WI38 (cell line): ENCODE measurements around the gene USP34.

Experiments
- H3K4me3 ChIP-seq: 2 replicates; pipeline ENCODE4 v1.5.1; 2011; ENCODE audit warnings: low read depth, mild to moderate bottlenecking, control low read depth, low read length
- CTCF ChIP-seq: IDR thresholded peaks from 2 replicates; pipeline ENCODE4 v1.5.1; 2012; ENCODE audit warnings: low read depth, mild to moderate bottlenecking, control low read depth, low read length

USP34 gene

DNA sequence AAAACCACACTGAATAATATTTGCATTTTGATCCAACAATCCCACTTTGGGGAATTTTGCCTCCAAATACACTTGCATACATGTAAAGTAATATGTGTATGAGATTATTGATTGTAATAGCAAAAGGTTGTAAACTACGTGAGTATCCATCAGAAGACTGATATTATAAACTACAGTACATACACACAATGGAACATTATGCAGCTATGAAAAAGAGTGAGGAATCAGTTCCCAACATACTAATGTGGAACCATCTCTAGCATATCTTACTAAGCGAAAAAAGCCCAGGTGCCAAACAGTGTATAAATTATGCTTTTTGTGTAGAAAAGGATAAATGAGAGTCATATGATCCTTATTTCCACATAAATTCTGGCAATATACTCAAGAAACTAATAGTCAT is 324.9 kb downstream of the USP34 start:
- no peak overlapping the region for H3K4me3 ChIP-seq
- TF ChIP-seq CTCF, result no peak

GRCh38 chr2:61144697-61145268 is 326.1 kb downstream of the USP34 start:
- no peak for TF ChIP-seq CTCF
- H3K4me3 ChIP-seq, result peak overlapping the region; percentile 85

DNA sequence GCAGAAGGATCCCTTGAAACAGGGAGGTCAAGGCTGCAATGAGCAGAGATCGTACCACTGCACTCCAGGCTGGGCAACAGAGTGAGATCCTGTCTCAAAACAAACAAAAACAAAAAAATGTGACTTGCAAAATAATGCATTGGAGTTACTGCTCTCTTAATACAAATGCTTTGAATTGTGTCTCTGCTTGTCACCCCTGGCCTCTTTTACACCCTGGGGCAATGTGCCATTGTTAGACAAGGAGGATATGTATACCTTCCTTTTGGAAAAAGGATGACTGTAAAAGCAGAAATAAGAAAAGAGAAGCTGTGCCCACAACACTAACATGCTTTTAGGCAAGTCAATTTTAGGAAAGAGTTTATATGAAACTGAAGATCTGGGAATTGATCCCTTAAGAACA is 329.7 kb downstream of the USP34 start:
- no peak overlapping the region for H3K4me3 ChIP-seq
- no peak for TF ChIP-seq CTCF

DNA sequence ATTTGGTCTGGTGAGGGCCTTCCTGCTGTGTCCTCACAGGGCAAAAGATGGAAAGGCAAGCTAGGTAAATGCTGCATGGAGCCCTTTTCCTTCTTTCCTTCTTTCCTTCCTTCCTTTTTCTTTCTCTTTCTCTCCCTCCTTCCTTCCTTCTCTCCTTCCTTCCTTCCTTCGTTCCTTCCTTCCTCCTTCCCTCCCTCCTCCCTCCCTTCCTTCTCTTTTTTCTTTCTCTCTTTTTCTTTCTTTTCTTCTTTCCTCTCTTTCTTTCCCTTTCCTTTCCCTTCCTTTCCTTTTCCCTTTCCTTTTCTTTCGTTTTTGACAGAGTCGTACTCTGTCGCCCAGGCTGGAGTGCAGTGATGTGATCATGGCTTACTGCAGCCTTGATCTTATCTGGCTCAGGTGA is 332.0 kb downstream of the USP34 start:
- TF ChIP-seq CTCF, result no peak
- H3K4me3 ChIP-seq, result no peak overlapping the region
